ENCODE data around the gene CORO6. TPM values are rescaled to one million over a fixed set of nuclear protein-coding genes. Genes with fewer than 3 reads are reported as not detected.

Gene CORO6
- total and polyA plus RNA-seq, 10 of the 15 experiments (the other 5 are each of a cell fraction or from before 2014, with no cell fraction given) = 0.26 to 5.0 (median 1.7) TPM; not detected in 1

- TF ChIP-seq RELB (IDR thresholded peaks at IDR 0.05; ENCODE audit: low read depth) (0 out of 2 replicates have a peak, but pooled peaks have one; percentile 15), KAT2A (conservative IDR thresholded peaks at IDR 0.05; ENCODE audit: control insufficient read depth, low read depth, low read length) (no peak), ZSCAN29 (IDR thresholded peaks at IDR 0.05) (no peak), BCLAF1 (IDR thresholded peaks at IDR 0.05) (no peak), RFX5 (IDR thresholded peaks at IDR 0.05; ENCODE audit: low read depth, low read length) (no peak), ZNF687 (IDR thresholded peaks at IDR 0.05) (no peak), SMC3 (IDR thresholded peaks at IDR 0.05; ENCODE audit: borderline replicate concordance, low read length) (peak; percentile 73; the same call in 1 of the 2 replicates), MTA2 (IDR thresholded peaks at IDR 0.05; ENCODE audit: low read depth) (no peak), IKZF1 (conservative IDR thresholded peaks at IDR 0.05) (peak; percentile 33; the same call in 1 of the 2 replicates), USF1 (IDR thresholded peaks at IDR 0.05; ENCODE audit: borderline replicate concordance, extremely low read length, insufficient read depth, low read depth, low read length) (no peak), CREB1 (IDR thresholded peaks at IDR 0.05; ENCODE audit: low read depth) (no peak), ZBTB40 (IDR thresholded peaks at IDR 0.05; ENCODE audit: borderline replicate concordance) (no peak)
Observed at GRCh38 chr17:29591737-29592608, 30.7 kb downstream of the CORO6 start (continued).
